ENCODE results near the gene TSPAN15. TPM values are rescaled to one million over a fixed set of nuclear protein-coding genes. Genes with fewer than 3 reads are reported as not detected.

The TSPAN15 gene
- polyA plus RNA-seq, 1 donor (not counting 4 experiments of a cell fraction or from before 2014, with no cell fraction given): 2.1 TPM

GRCh38 chr10:69552268-69552667, 101.0 kb downstream of the TSPAN15 start:
- DNase-seq (ENCODE audit: low read depth, low spot score): no peak
- no peaks in the 10 kb centered on the region for H3K9me1 ChIP-seq (ENCODE audit: control insufficient read depth, extremely low read depth, insufficient read depth, low read length)
- no peaks in the 10 kb centered on the region for H3K4me1 ChIP-seq (ENCODE audit: control insufficient read depth, extremely low read depth, insufficient read depth, low read length)
- H3K9me3 ChIP-seq (ENCODE audit: control insufficient read depth, low read depth, low read length): peaks cover 6% of the 10 kb centered on the region
- H3K36me3 ChIP-seq (ENCODE audit: control insufficient read depth in 2 of 2, extremely low read depth in 1 of 2, insufficient read depth in 2 of 2, low read length in 2 of 2): no peaks in the 10 kb centered on the region
- dilution Hi-C loops (cut with MboI; ENCODE audit: extremely low pct_ligation_motif_present, low sequenced_read_pairs): no loop called here
- no peaks in the 10 kb centered on the region for H3K79me2 ChIP-seq (ENCODE audit: control insufficient read depth, insufficient read depth, low read length)
- H3K4me3 ChIP-seq (ENCODE audit: control insufficient read depth in 2 of 3, extremely low read depth in 1 of 3, insufficient read depth in 2 of 3, low read depth in 1 of 3, low read length in 3 of 3): no peak overlapping the region
- no peak overlapping the region for H2AFZ ChIP-seq (ENCODE audit: control insufficient read depth, low read length)
- FAIRE-seq: no peak
- H3K27me3 ChIP-seq (ENCODE audit: control insufficient read depth, extremely low read depth, insufficient read depth, low read length): peaks cover 8% of the 10 kb centered on the region
- no peak overlapping the region for H3K27ac ChIP-seq (ENCODE audit: control insufficient read depth, insufficient read depth, low read length)
- H3K4me2 ChIP-seq (ENCODE audit: control insufficient read depth, extremely low read depth, insufficient read depth, low read depth, low read length): no peak overlapping the region
- H3K9ac ChIP-seq (ENCODE audit: control insufficient read depth, extremely low read depth, insufficient read depth, low read length): no peak overlapping the region
- H4K20me1 ChIP-seq (ENCODE audit: control insufficient read depth, extremely low read depth, insufficient read depth, low read length): no peaks in the 10 kb centered on the region
- TF ChIP-seq EZH2 (IDR thresholded peaks at IDR 0.05; ENCODE audit: low read length) (no peak), CTCF (optimal IDR thresholded peaks at IDR 0.05 in 1 of 3, IDR thresholded peaks at IDR 0.05 in 1 of 3, conservative IDR thresholded peaks at IDR 0.05 in 1 of 3; ENCODE audit: extremely low read depth in 1 of 3, insufficient read depth in 2 of 3, low read length in 3 of 3) (no peak)

GRCh38 chr10:69553328-69553727, 102.1 kb downstream of the TSPAN15 start:
- Histone ChIP-seq H3K4me1 (ENCODE audit: control insufficient read depth, extremely low read depth, insufficient read depth, low read length) (no peaks in the 10 kb centered on the region), H3K36me3 (ENCODE audit: control insufficient read depth in 2 of 2, extremely low read depth in 1 of 2, insufficient read depth in 2 of 2, low read length in 2 of 2) (no peaks in the 10 kb centered on the region), H3K27me3 (ENCODE audit: control insufficient read depth, extremely low read depth, insufficient read depth, low read length) (peaks cover 8% of the 10 kb centered on the region), H4K20me1 (ENCODE audit: control insufficient read depth, extremely low read depth, insufficient read depth, low read length) (no peaks in the 10 kb centered on the region), H3K9me1 (ENCODE audit: control insufficient read depth, extremely low read depth, insufficient read depth, low read length) (no peaks in the 10 kb centered on the region), H3K4me2 (ENCODE audit: control insufficient read depth, extremely low read depth, insufficient read depth, low read depth, low read length) (no peak overlapping the region), H3K9ac (ENCODE audit: control insufficient read depth, extremely low read depth, insufficient read depth, low read length) (no peak overlapping the region), H3K27ac (ENCODE audit: control insufficient read depth, insufficient read depth, low read length) (no peak overlapping the region), H3K4me3 (ENCODE audit: control insufficient read depth in 2 of 3, extremely low read depth in 1 of 3, insufficient read depth in 2 of 3, low read depth in 1 of 3, low read length in 3 of 3) (no peak overlapping the region), H3K79me2 (ENCODE audit: control insufficient read depth, insufficient read depth, low read length) (no peaks in the 10 kb centered on the region), H2AFZ (ENCODE audit: control insufficient read depth, low read length) (no peak overlapping the region), H3K9me3 (ENCODE audit: control insufficient read depth, low read depth, low read length) (peaks cover 6% of the 10 kb centered on the region)
- dilution Hi-C loops (cut with MboI; ENCODE audit: extremely low pct_ligation_motif_present, low sequenced_read_pairs): no loop called here
- FAIRE-seq (no peak), DNase-seq (ENCODE audit: low read depth, low spot score) (no peak)
- TF ChIP-seq CTCF (optimal IDR thresholded peaks at IDR 0.05 in 1 of 3, IDR thresholded peaks at IDR 0.05 in 1 of 3, conservative IDR thresholded peaks at IDR 0.05 in 1 of 3; ENCODE audit: extremely low read depth in 1 of 3, insufficient read depth in 2 of 3, low read length in 3 of 3): no peak
- TF ChIP-seq EZH2 (IDR thresholded peaks at IDR 0.05; ENCODE audit: low read length): no peak
